Sigmoid colon (tissue), 4 donors: ENCODE data around the gene COPS3.

Experiments
- CTCF ChIP-seq, 4 experiments: fragments of 450-650 bp in 3 of 4; fragments of 200-600 bp in 1 of 4; IDR thresholded peaks; one replicate each; pipeline ENCODE4 v1.5.1; 2016 to 2019; ENCODE audit warnings: antibody characterized with exemption in 4 of 4, mild to moderate bottlenecking in 3 of 4, moderate library complexity in 2 of 4
- EP300 ChIP-seq, 4 donors: sonication (generic); formaldehyde crosslinking; IDR thresholded peaks; one replicate each; pipeline ENCODE4 v1.6.1; 2017; ENCODE audit warnings: antibody characterized with exemption in 4 of 4
- POLR2A ChIP-seq, 2 donors: fragments of 450-650 bp; IDR thresholded peaks; one replicate each; pipeline ENCODE4 v1.6.1; 2016; ENCODE audit warnings: antibody characterized with exemption in 2 of 2, mild to moderate bottlenecking in 2 of 2, moderate library complexity in 2 of 2
- POLR2AphosphoS5 ChIP-seq, 4 donors: sonication (generic); formaldehyde crosslinking; IDR thresholded peaks; one replicate each; pipeline ENCODE4 v1.6.1; 2017; ENCODE audit warnings: antibody characterized with exemption in 4 of 4

GRCh38 chr17:17314501-17315071 is 33.5 kb upstream of the COPS3 start:
- TF ChIP-seq POLR2AphosphoS5 (IDR thresholded peaks at IDR 0.05) (no peak), CTCF (IDR thresholded peaks at IDR 0.05) (no peak), POLR2A (IDR thresholded peaks at IDR 0.05) (no peak), EP300 (IDR thresholded peaks at IDR 0.05) (no peak)
